GM20000 (cell line): Measurements from ENCODE around the gene YEATS2.

Experiments
- DNase-seq: peaks from one replicate; pipeline ENCODE4 v3.0.0; 2012; ENCODE audit warnings: low spot score
- CTCF ChIP-seq: IDR thresholded peaks from 2 replicates; pipeline ENCODE4 v1.5.1; 2012; ENCODE audit warnings: mild to moderate bottlenecking, control low read depth; ENCODE audit errors: extremely low read depth, missing control alignments

YEATS2 gene

GRCh38 chr3:183823963-183824362 is 126.4 kb downstream of the YEATS2 start:
- peak; percentile 3 for TF ChIP-seq CTCF
- DNase-seq, result no peak

GRCh38 chr3:183824761-183825455 is 127.3 kb downstream of the YEATS2 start:
- peak; percentile 63 for DNase-seq
- TF ChIP-seq CTCF, result no peak

GRCh38 chr3:183825456-183826161 is 128.0 kb downstream of the YEATS2 start, which contains the start of gene MAP6D1:
TSS of gene MAP6D1 (minus strand) at chr3:183825577. CDS start at chr3:183825547, 30 bp downstream.
- TF ChIP-seq CTCF, result peak; percentile 5
- DNase-seq, result peak; percentile 88

GRCh38 chr3:183826448-183827250 is 129.1 kb downstream of the YEATS2 start:
- no peak for TF ChIP-seq CTCF
- no peak for DNase-seq

- DNase-seq, result no peak
- no peak for TF ChIP-seq CTCF
These were observed 130.4 kb downstream of the YEATS2 start for GRCh38 chr3:183827809-183828537.

GRCh38 chr3:183828538-183828870 is 130.9 kb downstream of the YEATS2 start:
- DNase-seq, result no peak
- TF ChIP-seq CTCF, result no peak
